Renal pelvis (tissue), 4 donors: ENCODE data around the gene CTIF. TPM values are rescaled to one million over a fixed set of nuclear protein-coding genes. Genes with fewer than 3 reads are reported as not detected.

Experiments
- DNase-seq: peaks from one replicate; pipeline ENCODE4 v3.0.0-alpha.2; 2013
- polyA plus RNA-seq, 3 donors: library from polyadenylated mRNA; unstranded; fragments of 120-200 nt; gene quantifications; one replicate each; pipeline ENCODE4 v1.2.1, GENCODE V29; 2013; ENCODE audit not compliant: insufficient read length in 3 of 3

The CTIF gene
- polyA plus RNA-seq, 3 donors, result 21.1 to 23.7 (median 22.9) TPM

GRCh38 chr18:48678237-48679115 is 139.6 kb downstream of the CTIF start:
- DNase-seq, result no peak

GRCh38 chr18:48679236-48679635 is 140.4 kb downstream of the CTIF start:
- no peak for DNase-seq

GRCh38 chr18:48680339-48681250 is 141.8 kb downstream of the CTIF start:
- no peak for DNase-seq

- DNase-seq, result no peak
Measured at GRCh38 chr18:48682768-48683167, 143.9 kb downstream of the CTIF start.

GRCh38 chr18:48683197-48683596 is 144.4 kb downstream of the CTIF start:
- DNase-seq, result no peak

GRCh38 chr18:48683661-48684060 is 144.8 kb downstream of the CTIF start:
- DNase-seq, result no peak

GRCh38 chr18:48687346-48688042 is 148.7 kb downstream of the CTIF start:
- DNase-seq, result no peak

GRCh38 chr18:48688961-48689360 is 150.1 kb downstream of the CTIF start:
- DNase-seq, result no peak

- no peak for DNase-seq
Measured at GRCh38 chr18:48689548-48689947, 150.7 kb downstream of the CTIF start.

- DNase-seq, result no peak
Measured at GRCh38 chr18:48690494-48690893, 151.7 kb downstream of the CTIF start.

- no peak for DNase-seq
Measured at GRCh38 chr18:48693006-48693405, 154.2 kb downstream of the CTIF start.

GRCh38 chr18:48693625-48694262 is 154.9 kb downstream of the CTIF start:
- no peak for DNase-seq

- no peak for DNase-seq
Measured at GRCh38 chr18:48694295-48694694, 155.5 kb downstream of the CTIF start.

- no peak for DNase-seq
Measured at GRCh38 chr18:48695671-48696070, 156.8 kb downstream of the CTIF start.

GRCh38 chr18:48696218-48696617 is 157.4 kb downstream of the CTIF start:
- no peak for DNase-seq

GRCh38 chr18:48697441-48697840 is 158.6 kb downstream of the CTIF start:
- DNase-seq, result no peak

- no peak for DNase-seq
Measured at GRCh38 chr18:48698707-48699106, 159.9 kb downstream of the CTIF start.

GRCh38 chr18:48699761-48700160 is 160.9 kb downstream of the CTIF start:
- no peak for DNase-seq

- DNase-seq, result no peak
Measured at GRCh38 chr18:48700446-48700845, 161.6 kb downstream of the CTIF start.

- DNase-seq, result no peak
Measured at GRCh38 chr18:48702346-48703027, 163.7 kb downstream of the CTIF start.

GRCh38 chr18:48703028-48703386 is 164.2 kb downstream of the CTIF start:
- DNase-seq, result no peak
